ENCODE measurements around the gene CARNS1. TPM values are rescaled to one million over a fixed set of nuclear protein-coding genes. Genes with fewer than 3 reads are reported as not detected.
A peak's percentile ranks its signal among the peaks of the same experiment; 100 is the strongest.

CARNS1 gene
- total and polyA plus RNA-seq, 2 of the 13 experiments (the other 11 are each of a cell fraction or from before 2014, with no cell fraction given) = not detected

- TF ChIP-seq ARID4A (CRISPR knock-in tag; IDR thresholded peaks at IDR 0.05; ENCODE audit: borderline replicate concordance) (peak; percentile 11; the same call in 1 of the 2 replicates), TARDBP (CRISPR knock-in tag; IDR thresholded peaks at IDR 0.05) (peak; percentile 55; the same call in 1 of the 2 replicates), SAP130 (CRISPR knock-in tag; IDR thresholded peaks at IDR 0.05; ENCODE audit: low read depth) (peak; percentile 49; the same call in 1 of the 2 replicates)
These were observed 26.0 kb upstream of the CARNS1 start (continued) for GRCh38 chr11:67389477-67389876.

GRCh38 chr11:67390947-67391303 is 24.6 kb upstream of the CARNS1 start:
- in situ Hi-C loops (cut with HindIII; ENCODE audit: extremely low pct_ligation_motif_present, low pct_unique_long_range_greater_than_20kb) (no loop called here), intact Hi-C loops (cut with micrococcal nuclease; ENCODE audit: unreplicated experiment) (no loop called here)
- 13% methylated on average over 15 of the region's 15 CpGs for WGBS (ENCODE audit: low lambda C conversion rate)
- Histone ChIP-seq H3K79me2 (ENCODE audit: insufficient read depth, low read length) (peaks cover 10% of the 10 kb centered on the region), H3K9ac (ENCODE audit: insufficient read depth, low read depth, low read length) (peak overlapping the region; percentile 80), H3K4me2 (ENCODE audit: low read depth, low read length) (peak overlapping the region; percentile 97), H3K27me3 (ENCODE audit: control insufficient read depth in 1 of 2, insufficient read depth in 2 of 2, low read length in 2 of 2) (peaks cover 1 to 9% of the 10 kb centered on the region in 2 experiments; a peak in 3 of 5 replicates), H3K9me3 (ENCODE audit: low read length) (no peaks in the 10 kb centered on the region), H3K36me3 (replicated peaks in 1 of 2; ENCODE audit: control insufficient read depth in 1 of 2, insufficient read depth in 2 of 2, low read length in 2 of 2) (peaks cover 3 to 5% of the 10 kb centered on the region in 2 experiments; a peak in 1 of 5 replicates), H3K4me3 (replicated peaks in 1 of 3; ENCODE audit: insufficient read depth in 1 of 3, low read depth in 2 of 3, low read length in 3 of 3) (peak overlapping the region; percentile 64 to 85 (median 78)), H2AFZ (ENCODE audit: low read length) (no peak overlapping the region), H3K27ac (ENCODE audit: extremely low read length, insufficient read depth, low read length) (peak overlapping the region; percentile 82), H4K20me1 (ENCODE audit: insufficient read depth, low read length) (no peaks in the 10 kb centered on the region), H3K4me1 (ENCODE audit: insufficient read depth, low read length) (peaks cover 43% of the 10 kb centered on the region)
- ATAC-seq (no peak), DNase-seq (ENCODE audit: low spot score) (no peak), FAIRE-seq (no peak)
- 0 out of 2 replicates have a peak, but pooled peaks have one; percentile 31 for TF ChIP-seq CHCHD3 (CRISPR knock-in tag; IDR thresholded peaks at IDR 0.05)
- TF ChIP-seq, protein P1, sequence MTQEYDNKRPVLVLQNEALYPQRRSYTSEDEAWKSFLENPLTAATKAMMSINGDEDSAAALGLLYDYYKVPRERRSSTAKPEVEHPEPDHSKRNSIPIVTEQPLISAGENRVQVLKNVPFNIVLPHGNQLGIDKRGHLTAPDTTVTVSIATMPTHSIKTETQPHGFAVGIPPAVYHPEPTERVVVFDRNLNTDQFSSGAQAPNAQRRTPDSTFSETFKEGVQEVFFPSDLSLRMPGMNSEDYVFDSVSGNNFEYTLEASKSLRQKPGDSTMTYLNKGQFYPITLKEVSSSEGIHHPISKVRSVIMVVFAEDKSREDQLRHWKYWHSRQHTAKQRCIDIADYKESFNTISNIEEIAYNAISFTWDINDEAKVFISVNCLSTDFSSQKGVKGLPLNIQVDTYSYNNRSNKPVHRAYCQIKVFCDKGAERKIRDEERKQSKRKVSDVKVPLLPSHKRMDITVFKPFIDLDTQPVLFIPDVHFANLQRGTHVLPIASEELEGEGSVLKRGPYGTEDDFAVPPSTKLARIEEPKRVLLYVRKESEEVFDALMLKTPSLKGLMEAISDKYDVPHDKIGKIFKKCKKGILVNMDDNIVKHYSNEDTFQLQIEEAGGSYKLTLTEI (CRISPR knock-in tag; conservative IDR thresholded peaks at IDR 0.05) = no peak
- no peak for TF ChIP-seq ZNF33B (CRISPR knock-in tag; IDR thresholded peaks at IDR 0.05)
- 0 out of 2 replicates have a peak, but pooled peaks have one; percentile 21 for TF ChIP-seq ZNF737 (CRISPR knock-in tag; IDR thresholded peaks at IDR 0.05; ENCODE audit: borderline replicate concordance)
- no TSS peak for BruUV-seq (replicated peaks)
- CTCF ChIA-PET (ENCODE audit: low intra/inter-chr PET ratio, low total read pairs) = interaction anchor here (2.4 kb wide), 1 partner anchor 115 kb away, joined by 18 read pairs; the partner anchor contains the start of gene PITPNM1
- POLR2A ChIA-PET = interaction anchor here (1.0 to 3.8 kb wide), 7 partner anchors 10 to 92 kb away, joined by 4 to 81 read pairs (median 10); partner anchors contain the start of genes AIP, CLCF1, POLD4 and PPP1CA
